Testis (tissue), 2 donors: ENCODE data around the gene GALM.

Experiments
- CTCF ChIP-seq, 3 experiments: fragments of 450-650 bp in 2 of 3; fragments of 200-600 bp in 1 of 3; sonication (generic) in 1 of 3; IDR thresholded peaks; one replicate each; pipeline ENCODE4 v1.5.1; 2016 to 2019; ENCODE audit warnings: antibody characterized with exemption in 3 of 3, mild to moderate bottlenecking in 2 of 3, moderate library complexity in 1 of 3
- POLR2A ChIP-seq: fragments of 450-650 bp; IDR thresholded peaks from one replicate; pipeline ENCODE4 v1.6.1; 2017; ENCODE audit warnings: antibody characterized with exemption, mild to moderate bottlenecking, moderate library complexity

GRCh38 chr2:38676681-38677080 lies 10.8 kb downstream of the GALM start:
- TF ChIP-seq CTCF (IDR thresholded peaks at IDR 0.05) = no peak
- no peak for TF ChIP-seq POLR2A
